ENCODE measurements around the gene FUNDC2. TPM values are rescaled to one million over a fixed set of nuclear protein-coding genes. Genes with fewer than 3 reads are reported as not detected.

Gene FUNDC2
- total RNA-seq, 2 donors from 2014 or later: 43.7 to 51.8 TPM

DNA sequence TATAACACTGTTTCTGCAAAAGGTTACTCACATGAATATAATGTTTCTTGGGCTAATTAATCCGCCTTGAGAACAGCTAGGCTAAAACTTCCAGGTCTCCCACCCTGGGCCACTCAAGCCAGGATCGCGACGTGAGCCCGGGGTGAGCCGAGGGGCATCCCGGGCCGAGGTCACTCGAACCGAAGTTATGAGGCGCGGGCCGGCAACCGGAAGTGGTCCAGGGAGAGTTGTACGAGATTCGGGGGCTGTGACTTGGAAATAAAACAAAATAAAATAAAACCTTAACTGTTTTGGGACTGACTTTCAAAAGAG is 44.0 kb downstream of the FUNDC2 start:
- peak; percentile 24 for ATAC-seq (ENCODE audit: insufficient number of reproducible peaks, low FRiP score, low read depth)
- DNase-seq (ENCODE audit: low spot score): no peak
- H3K4me3 ChIP-seq: peak overlapping the region; percentile 86

DNA sequence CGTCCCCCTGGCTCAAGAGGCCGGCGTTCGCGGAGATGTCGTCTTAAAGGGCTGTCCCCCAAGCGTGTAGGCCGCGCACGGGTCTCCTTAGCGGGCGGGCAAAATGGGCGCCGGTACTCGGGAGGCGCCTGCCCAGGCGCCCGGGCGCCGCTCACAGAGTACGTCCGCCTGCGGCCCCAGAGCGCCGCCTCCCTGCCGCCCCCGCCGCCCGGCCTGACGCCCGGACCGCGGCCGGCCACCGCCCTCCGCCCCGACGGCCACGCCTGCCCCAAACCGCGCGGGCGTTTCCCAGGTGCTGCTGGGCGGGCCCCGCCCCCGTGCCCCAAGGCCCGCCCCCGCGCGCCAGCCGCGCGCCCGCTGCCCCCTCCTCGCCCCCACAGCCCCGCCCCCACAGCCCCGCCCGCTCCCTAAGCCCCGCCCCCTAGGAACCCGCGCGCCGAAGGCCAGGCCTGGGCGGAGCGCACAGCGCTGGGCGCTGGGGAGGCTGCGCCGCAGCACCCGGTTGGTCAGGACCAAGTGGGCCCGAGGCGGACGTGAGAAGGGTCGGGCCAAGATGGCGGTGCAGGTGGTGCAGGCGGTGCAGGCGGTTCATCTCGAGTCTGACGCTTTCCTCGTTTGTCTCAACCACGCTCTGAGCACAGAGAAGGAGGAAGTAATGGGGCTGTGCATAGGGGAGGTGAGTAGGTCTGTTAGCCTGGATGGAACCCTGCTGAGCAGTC is 44.5 kb downstream of the FUNDC2 start, which contains the start of the genes BRCC3, CMC4 and MTCP1:
TSS of gene BRCC3 (plus strand) at position 534 of the 719 bp plus-strand sequence. CDS start at position 554, 20 bp downstream.
TSS of gene CMC4 (minus strand) at position 162 of the 719 bp plus-strand sequence. CDS start 7,113 bp downstream, outside the sequence.
TSS of gene MTCP1 (minus strand) at position 162 of the 719 bp plus-strand sequence. CDS start 5,126 bp downstream, outside the sequence.
- Histone ChIP-seq H3K36me3 (no peaks in the 10 kb centered on the region), H3K27me3 (replicated peaks; ENCODE audit: insufficient read depth) (no peaks in the 10 kb centered on the region), H3K9me3 (no peaks in the 10 kb centered on the region), H3K4me3 (peak within 1 kb of the TSS; percentile 86), H3K27ac (peak within 1 kb of the TSS; percentile 82 to 86), H3K4me1 (ENCODE audit: control insufficient read depth in 1 of 2, low read depth in 2 of 2) (peaks cover 4 to 7% of the 10 kb centered on the region in 2 donors)
- DNase-seq (ENCODE audit: low spot score) (no peak), ATAC-seq (ENCODE audit: insufficient number of reproducible peaks, low FRiP score, low read depth) (peak; percentile 75)
- TF ChIP-seq, protein P1, sequence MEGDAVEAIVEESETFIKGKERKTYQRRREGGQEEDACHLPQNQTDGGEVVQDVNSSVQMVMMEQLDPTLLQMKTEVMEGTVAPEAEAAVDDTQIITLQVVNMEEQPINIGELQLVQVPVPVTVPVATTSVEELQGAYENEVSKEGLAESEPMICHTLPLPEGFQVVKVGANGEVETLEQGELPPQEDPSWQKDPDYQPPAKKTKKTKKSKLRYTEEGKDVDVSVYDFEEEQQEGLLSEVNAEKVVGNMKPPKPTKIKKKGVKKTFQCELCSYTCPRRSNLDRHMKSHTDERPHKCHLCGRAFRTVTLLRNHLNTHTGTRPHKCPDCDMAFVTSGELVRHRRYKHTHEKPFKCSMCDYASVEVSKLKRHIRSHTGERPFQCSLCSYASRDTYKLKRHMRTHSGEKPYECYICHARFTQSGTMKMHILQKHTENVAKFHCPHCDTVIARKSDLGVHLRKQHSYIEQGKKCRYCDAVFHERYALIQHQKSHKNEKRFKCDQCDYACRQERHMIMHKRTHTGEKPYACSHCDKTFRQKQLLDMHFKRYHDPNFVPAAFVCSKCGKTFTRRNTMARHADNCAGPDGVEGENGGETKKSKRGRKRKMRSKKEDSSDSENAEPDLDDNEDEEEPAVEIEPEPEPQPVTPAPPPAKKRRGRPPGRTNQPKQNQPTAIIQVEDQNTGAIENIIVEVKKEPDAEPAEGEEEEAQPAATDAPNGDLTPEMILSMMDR (IDR thresholded peaks at IDR 0.05): no peak

More for the DNA sequence above, 44.0 kb downstream of the FUNDC2 start:
- TF ChIP-seq, protein P1 (IDR thresholded peaks at IDR 0.05): no peak
- Histone ChIP-seq H3K9me3 (no peaks in the 10 kb centered on the region), H3K27me3 (replicated peaks; ENCODE audit: insufficient read depth) (no peaks in the 10 kb centered on the region), H3K27ac (peak overlapping the region; percentile 82 to 86), H3K36me3 (no peaks in the 10 kb centered on the region), H3K4me1 (ENCODE audit: control insufficient read depth in 1 of 2, low read depth in 2 of 2) (peaks cover 4 to 7% of the 10 kb centered on the region in 2 donors)

DNA sequence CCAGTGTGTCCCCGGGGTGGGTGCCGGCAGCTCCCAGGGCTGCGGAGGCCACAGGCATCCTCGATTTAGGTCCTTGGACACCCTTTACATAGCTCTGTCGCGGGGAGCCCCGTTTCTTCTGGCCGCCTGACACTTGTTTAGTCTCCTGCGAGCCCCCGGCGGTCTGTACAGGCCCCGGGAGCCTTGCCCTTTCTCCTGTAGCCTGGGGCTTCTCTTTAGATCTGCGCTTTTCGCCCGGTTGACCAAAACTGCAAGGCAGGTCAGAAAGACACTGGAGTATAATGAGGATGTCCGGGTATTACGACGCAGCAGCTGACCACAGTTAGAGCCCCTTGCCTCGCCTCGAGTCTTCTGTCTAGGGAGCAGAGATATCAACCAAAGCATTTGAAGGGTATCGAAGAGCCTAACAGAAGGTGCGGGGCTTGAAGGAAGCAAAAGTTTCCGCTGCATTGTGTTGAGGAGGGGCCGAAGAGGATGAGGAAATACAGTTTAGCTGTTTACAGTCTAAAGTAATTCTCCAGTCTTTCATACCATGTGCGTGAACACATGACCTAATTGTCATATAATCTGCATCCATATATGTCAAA is 45.1 kb downstream of the FUNDC2 start:
- no peak for DNase-seq (ENCODE audit: low spot score)
- Histone ChIP-seq H3K27me3 (replicated peaks; ENCODE audit: insufficient read depth) (no peaks in the 10 kb centered on the region), H3K4me1 (ENCODE audit: control insufficient read depth in 1 of 2, low read depth in 2 of 2) (peaks cover 4 to 7% of the 10 kb centered on the region in 2 donors), H3K36me3 (no peaks in the 10 kb centered on the region), H3K27ac (peak overlapping the region; percentile 65 to 81), H3K9me3 (no peaks in the 10 kb centered on the region), H3K4me3 (peak overlapping the region; percentile 80)
- TF ChIP-seq, protein P1 (IDR thresholded peaks at IDR 0.05): no peak
- ATAC-seq (ENCODE audit: insufficient number of reproducible peaks, low FRiP score, low read depth): no peak

DNA sequence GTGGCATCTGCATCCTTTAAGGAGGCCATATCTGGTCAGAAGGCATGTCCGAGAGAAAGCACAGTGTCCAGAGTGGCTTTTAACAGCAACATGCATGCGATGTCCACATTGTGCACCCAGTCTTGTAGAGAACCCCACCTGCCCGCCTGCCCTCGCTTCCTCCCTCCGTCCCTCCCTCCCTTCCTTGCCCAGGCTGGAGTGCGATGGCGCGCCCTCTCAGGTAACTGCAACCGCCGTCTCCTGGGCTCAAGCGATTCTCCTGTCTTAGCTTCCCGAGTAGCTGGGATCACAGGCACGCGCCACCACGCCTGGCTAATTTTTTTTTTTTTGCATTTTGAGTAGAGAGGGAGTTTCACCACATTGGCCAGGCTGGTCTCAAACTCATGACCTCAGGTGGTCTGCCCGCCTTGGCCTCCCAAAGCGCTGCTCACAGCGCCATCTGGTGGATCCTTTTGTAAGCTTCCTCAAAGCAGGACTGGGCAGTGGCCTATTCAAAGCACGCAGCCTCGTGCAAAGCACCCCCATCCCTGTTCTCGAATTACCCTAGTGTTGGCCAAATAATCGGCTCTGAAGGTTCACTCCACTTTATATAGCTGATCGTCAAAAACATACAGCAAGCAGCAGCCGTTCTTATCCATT is 59.7 kb downstream of the FUNDC2 start:
- no peak for ATAC-seq (ENCODE audit: insufficient number of reproducible peaks, low FRiP score, low read depth)

More for the DNA sequence above, 59.7 kb downstream of the FUNDC2 start:
- no peaks in the 10 kb centered on the region for H3K4me1 ChIP-seq (ENCODE audit: control insufficient read depth in 1 of 2, low read depth in 2 of 2)
- no peak overlapping the region for H3K27ac ChIP-seq
- no peaks in the 10 kb centered on the region for H3K27me3 ChIP-seq (replicated peaks; ENCODE audit: insufficient read depth)
- H3K36me3 ChIP-seq: no peaks in the 10 kb centered on the region
- no peak for DNase-seq (ENCODE audit: low spot score)
- H3K4me3 ChIP-seq: no peak overlapping the region
- TF ChIP-seq, protein P1 (IDR thresholded peaks at IDR 0.05): peak; percentile 41
- H3K9me3 ChIP-seq: no peaks in the 10 kb centered on the region

Data from thoracic aorta (tissue), 2 donors.